Psoas muscle (tissue), 8 donors: Measurements from ENCODE around the gene KRT35. TPM values are rescaled to one million over a fixed set of nuclear protein-coding genes. Genes with fewer than 3 reads are reported as not detected.

Experiments
- ATAC-seq, 4 donors: fragments of 200-7000 bp; cut with Tn5 transposase; one replicate each; pipeline ENCODE4 v1.9.1; 2020; ENCODE audit warnings: moderate library complexity in 3 of 4, mild to moderate bottlenecking in 2 of 4
- DNase-seq, 2 donors: peaks; one replicate each; pipeline ENCODE4 v3.0.0-alpha.2; 2020
- H3K27ac ChIP-seq: fragments of 200-600 bp; one replicate; pipeline ENCODE4 v1.8.0; 2022
- H3K27me3 ChIP-seq, 3 donors: fragments of 200-600 bp in 1 of 3; one replicate each; pipeline versions ENCODE4 v1.6.1 to v1.8.0; 2013 to 2022; ENCODE audit warnings: low read length in 2 of 3, mild to moderate bottlenecking in 2 of 3, moderate library complexity in 1 of 3; ENCODE audit not compliant: insufficient read depth in 3 of 3
- H3K36me3 ChIP-seq, 2 donors: fragments of 200-600 bp in 1 of 2; one replicate each; pipeline versions ENCODE4 v1.6.1 to v1.8.0; 2013 to 2022; ENCODE audit warnings: low read depth in 1 of 2, mild to moderate bottlenecking in 1 of 2, moderate library complexity in 1 of 2; ENCODE audit not compliant: insufficient read depth in 1 of 2
- H3K4me1 ChIP-seq: fragments of 200-600 bp; one replicate; pipeline ENCODE4 v1.8.0; 2022
- H3K4me3 ChIP-seq: fragments of 200-600 bp; one replicate; pipeline ENCODE4 v1.8.0; 2022; ENCODE audit warnings: mild to moderate bottlenecking
- H3K9me3 ChIP-seq: fragments of 200-600 bp; one replicate; pipeline ENCODE4 v1.8.0; 2022
- WGBS, 3 donors: extraction: QIAGEN DNeasy Blood & Tissue Kit; methylation state at CpG; one replicate each; pipeline versions ENCODE4 v1.1.6 to v1.1.7; 2013; 5-methylcytosine and 5-hydroxymethylcytosine counted together
- intact Hi-C, 2 donors: fragments of 100-400 bp; cut with DNase I; formaldehyde crosslinking; loops; one replicate each; pipeline versions ENCODE4 v1.11.0 to v1.14.2; 2022
- polyA plus RNA-seq, 3 donors: library from polyadenylated mRNA; stranded (reverse); fragments of 200-250 nt; gene quantifications; one replicate each; pipeline ENCODE4 v1.2.3, GENCODE V29; 2013
- total RNA-seq, 4 donors: library from RNA; stranded (reverse); fragmentation: NEBNext Ultra II Directional in 2 of 4; extraction: Animal tissue kit (Norgen Biotek cat#: 25700) in 2 of 4; gene quantifications; one replicate each; pipeline versions ENCODE4 v1.2.1 to v1.2.4, GENCODE V29; 2021 to 2023
- TF ChIP-seq, protein P1 (sequence below): fragments of 200-600 bp; IDR thresholded peaks from one replicate; pipeline ENCODE4 v1.8.0; 2022; ENCODE audit warnings: antibody characterized with exemption
- donor health status: healthy with polysubstance abuse.
- donor health status: DM: no; HTN: no; CAD: no; lungs with moderate emphysema.
- donor health status: Bipolar disorder and iron deficiency.
- donor health status: healthy.
- donor health status: DM: yes; HTN: yes; CAD: no.
- donor health status: DM: no; HTN: no; CAD: no.
- donor health status: DM: no; HTN: no; CAD: no.
- donor health status: DM: yes; HTN: yes; CAD: no.

The KRT35 gene
- total and polyA plus RNA-seq, 7 donors: not detected

DNA sequence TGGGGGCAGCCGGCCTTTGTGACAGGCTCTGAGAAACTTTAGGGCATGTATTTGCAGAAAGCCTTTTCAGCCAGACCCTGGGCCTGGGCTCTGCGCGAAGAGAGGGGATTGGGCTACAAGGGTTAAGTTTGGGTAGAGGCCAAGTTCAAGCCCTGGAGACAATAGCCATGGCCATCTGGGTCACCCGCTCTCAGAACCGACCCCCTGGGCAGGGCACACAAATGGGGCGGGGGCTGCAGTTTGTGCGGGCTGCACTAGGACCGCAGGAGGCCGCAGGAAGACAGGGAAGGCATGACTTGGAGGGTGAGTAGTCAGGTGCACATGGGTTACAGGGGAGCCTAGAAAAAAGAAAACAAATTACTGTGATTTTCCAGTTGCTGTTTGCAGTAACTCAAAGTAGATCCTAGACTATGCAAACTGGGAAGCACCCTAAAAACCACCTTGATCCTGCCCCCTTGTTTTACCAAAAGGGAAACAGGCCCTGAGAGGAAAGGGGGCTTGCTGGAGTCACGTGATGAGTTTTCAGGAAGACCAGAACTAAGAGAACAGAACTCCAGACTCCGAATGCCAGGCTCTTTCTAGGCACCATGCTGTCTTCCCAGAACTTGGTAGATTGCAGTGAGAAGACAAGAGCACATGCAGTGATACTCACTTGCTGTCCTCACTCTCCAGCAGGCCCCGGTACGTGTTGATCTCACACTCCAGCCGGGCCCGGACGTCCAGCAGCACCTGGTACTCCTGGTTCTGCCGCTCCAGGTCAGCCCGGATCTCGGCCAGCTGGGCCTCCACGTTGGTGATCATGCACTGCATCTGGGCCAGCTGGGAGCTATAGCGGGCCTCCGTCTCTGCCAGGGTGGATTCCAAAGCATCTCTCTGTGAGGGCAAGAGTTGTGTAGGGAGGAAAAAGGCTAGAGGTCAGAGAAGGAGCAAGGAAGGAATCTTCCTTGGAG lies 3.8 kb downstream of the KRT35 start:
- Histone ChIP-seq H3K4me3 (no peak overlapping the region), H3K36me3 (no peaks in the 10 kb centered on the region), H3K27ac (no peak overlapping the region), H3K27me3 (no peaks in the 10 kb centered on the region), H3K9me3 (no peaks in the 10 kb centered on the region), H3K4me1 (no peaks in the 10 kb centered on the region)
- TF ChIP-seq, protein P1, sequence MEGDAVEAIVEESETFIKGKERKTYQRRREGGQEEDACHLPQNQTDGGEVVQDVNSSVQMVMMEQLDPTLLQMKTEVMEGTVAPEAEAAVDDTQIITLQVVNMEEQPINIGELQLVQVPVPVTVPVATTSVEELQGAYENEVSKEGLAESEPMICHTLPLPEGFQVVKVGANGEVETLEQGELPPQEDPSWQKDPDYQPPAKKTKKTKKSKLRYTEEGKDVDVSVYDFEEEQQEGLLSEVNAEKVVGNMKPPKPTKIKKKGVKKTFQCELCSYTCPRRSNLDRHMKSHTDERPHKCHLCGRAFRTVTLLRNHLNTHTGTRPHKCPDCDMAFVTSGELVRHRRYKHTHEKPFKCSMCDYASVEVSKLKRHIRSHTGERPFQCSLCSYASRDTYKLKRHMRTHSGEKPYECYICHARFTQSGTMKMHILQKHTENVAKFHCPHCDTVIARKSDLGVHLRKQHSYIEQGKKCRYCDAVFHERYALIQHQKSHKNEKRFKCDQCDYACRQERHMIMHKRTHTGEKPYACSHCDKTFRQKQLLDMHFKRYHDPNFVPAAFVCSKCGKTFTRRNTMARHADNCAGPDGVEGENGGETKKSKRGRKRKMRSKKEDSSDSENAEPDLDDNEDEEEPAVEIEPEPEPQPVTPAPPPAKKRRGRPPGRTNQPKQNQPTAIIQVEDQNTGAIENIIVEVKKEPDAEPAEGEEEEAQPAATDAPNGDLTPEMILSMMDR: no peak
- intact Hi-C loops: no loop called here
- ATAC-seq (no peak), DNase-seq (no peak)
- WGBS, 3 donors: 83 to 84% (median 84%) methylated on average over 22 of the region's 22 CpGs

DNA sequence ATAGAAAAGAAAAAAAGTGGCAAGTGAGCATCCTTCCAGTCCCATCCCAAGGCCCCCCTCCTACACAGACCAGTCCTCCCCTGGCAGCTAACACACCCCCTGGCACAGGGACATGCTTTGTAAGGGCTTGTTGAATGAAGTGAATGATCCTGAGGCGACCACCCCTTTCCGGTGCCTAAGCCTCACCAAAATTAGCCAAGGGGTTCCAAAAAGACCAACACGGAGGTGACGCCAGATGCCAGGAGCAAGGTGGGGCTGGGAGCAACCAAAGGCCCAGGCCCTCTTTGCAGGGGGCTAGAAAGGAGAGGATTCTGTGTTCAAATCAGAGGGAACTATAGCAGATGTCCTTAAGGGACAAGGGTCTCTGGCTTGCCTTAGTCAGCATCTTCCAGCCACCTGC lies 5.5 kb downstream of the KRT35 start:
- peaks cover 0 to 4% (median 0%) of the 10 kb centered on the region in 3 donors for H3K27me3 ChIP-seq
- H3K4me1 ChIP-seq: no peaks in the 10 kb centered on the region
- no peak overlapping the region for H3K27ac ChIP-seq
- TF ChIP-seq, protein P1: no peak
- 77 to 89% (median 85%) methylated on average over 4 of the region's 4 CpGs for WGBS, 3 donors
- DNase-seq (no peak), ATAC-seq (peak in 1 of 4 donors; percentile 10)
- no peak overlapping the region for H3K4me3 ChIP-seq
- no peaks in the 10 kb centered on the region for H3K9me3 ChIP-seq
- H3K36me3 ChIP-seq: no peaks in the 10 kb centered on the region
- intact Hi-C loops: no loop called here

DNA sequence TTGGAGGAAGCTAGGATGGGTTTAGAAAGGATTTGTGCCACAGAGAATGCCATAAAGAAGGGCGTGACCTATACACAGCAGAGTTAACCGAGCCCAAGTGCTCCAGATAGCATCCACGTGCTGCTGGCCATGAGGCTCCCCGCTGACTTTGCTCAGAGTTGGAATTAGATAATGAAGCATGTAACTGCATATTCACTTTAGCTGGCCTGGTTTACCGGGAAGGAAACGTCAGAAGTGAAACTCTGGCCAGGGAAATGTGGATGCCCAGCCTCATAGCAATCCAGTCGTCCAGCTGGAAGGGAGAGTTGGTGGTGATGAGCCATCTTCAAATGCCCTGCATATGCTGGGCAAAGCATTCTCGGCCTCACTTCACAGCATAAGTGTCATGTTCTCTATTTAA lies 6.1 kb downstream of the KRT35 start:
- H3K4me1 ChIP-seq: no peaks in the 10 kb centered on the region
- no peaks in the 10 kb centered on the region for H3K9me3 ChIP-seq
- ATAC-seq: peak; percentile 77 to 94 (median 91)
- DNase-seq: no peak
- peaks cover 0 to 4% (median 0%) of the 10 kb centered on the region in 3 donors for H3K27me3 ChIP-seq
- no peaks in the 10 kb centered on the region for H3K36me3 ChIP-seq
- intact Hi-C loops: no loop called here
- TF ChIP-seq, protein P1: no peak
- H3K27ac ChIP-seq: no peak overlapping the region
- WGBS, 3 donors: 19 to 33% (median 23%) methylated on average over 8 of the region's 8 CpGs
- H3K4me3 ChIP-seq: no peak overlapping the region

DNA sequence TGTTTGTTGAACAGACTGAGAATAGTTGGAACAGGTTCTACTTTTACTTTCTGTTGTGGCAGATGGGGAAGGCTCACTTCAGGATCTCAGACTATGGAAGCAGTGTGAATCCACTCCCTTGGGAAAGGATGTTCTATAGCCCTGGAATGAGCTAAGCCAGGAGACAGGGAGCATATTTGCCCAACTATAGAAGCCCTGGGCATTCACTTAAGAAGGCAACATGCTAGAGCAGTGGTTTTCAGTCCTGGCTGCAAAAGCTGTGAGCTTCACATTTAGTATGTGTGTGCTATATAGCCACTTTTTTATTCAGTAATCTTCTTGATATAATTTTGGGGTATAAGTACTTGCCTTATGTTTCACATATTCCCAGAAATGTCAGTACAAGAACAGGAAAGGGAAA lies 12.6 kb downstream of the KRT35 start:
- intact Hi-C loops: no loop called here
- H3K27me3 ChIP-seq: peaks cover 0 to 7% (median 0%) of the 10 kb centered on the region in 3 donors

More for the DNA sequence above, 12.6 kb downstream of the KRT35 start:
- Histone ChIP-seq H3K27ac (no peak overlapping the region), H3K4me1 (no peaks in the 10 kb centered on the region), H3K9me3 (no peaks in the 10 kb centered on the region), H3K4me3 (no peak overlapping the region), H3K36me3 (no peaks in the 10 kb centered on the region)
- TF ChIP-seq, protein P1: no peak
- no peak for ATAC-seq
- DNase-seq: no peak
